NCI-H82 (cell line): ENCODE results near the gene CLIC3.

Experiments
- DNase-seq: peaks from one replicate; lab custom pipeline; 2025; lab: John Stamatoyannopoulos, UW

CLIC3 gene

GRCh38 chr9:136964171-136964689 lies 32.1 kb downstream of the CLIC3 start:
- DNase-seq, result peak; percentile 20

GRCh38 chr9:136963751-136964150 lies 32.6 kb downstream of the CLIC3 start:
- no peak for DNase-seq

- DNase-seq, result no peak
These were observed 33.0 kb downstream of the CLIC3 start for GRCh38 chr9:136963341-136963740.

- DNase-seq, result no peak
These were observed 33.6 kb downstream of the CLIC3 start for GRCh38 chr9:136962701-136963248.

- no peak for DNase-seq
These were observed 34.2 kb downstream of the CLIC3 start for GRCh38 chr9:136962163-136962562.

GRCh38 chr9:136961279-136962065 lies 34.9 kb downstream of the CLIC3 start:
- peak; percentile 25 for DNase-seq

- DNase-seq, result no peak
These were observed 35.5 kb downstream of the CLIC3 start for GRCh38 chr9:136960938-136961275.

- DNase-seq, result no peak
These were observed 36.0 kb downstream of the CLIC3 start for GRCh38 chr9:136960212-136960937.

- DNase-seq, result no peak
These were observed 37.2 kb downstream of the CLIC3 start for GRCh38 chr9:136958898-136959850.

- DNase-seq, result no peak
These were observed 37.9 kb downstream of the CLIC3 start for GRCh38 chr9:136958473-136958872.

GRCh38 chr9:136957901-136958300 lies 38.5 kb downstream of the CLIC3 start:
- DNase-seq, result no peak

- DNase-seq, result no peak
These were observed 38.9 kb downstream of the CLIC3 start for GRCh38 chr9:136957461-136957860.

- DNase-seq, result no peak
These were observed 39.8 kb downstream of the CLIC3 start for GRCh38 chr9:136956604-136957003.

- DNase-seq, result no peak
These were observed 40.4 kb downstream of the CLIC3 start for GRCh38 chr9:136955943-136956335.

- DNase-seq, result no peak
These were observed 41.0 kb downstream of the CLIC3 start for GRCh38 chr9:136955202-136955942.

GRCh38 chr9:136954270-136955083 lies 41.9 kb downstream of the CLIC3 start:
- no peak for DNase-seq

GRCh38 chr9:136953771-136954269 lies 42.5 kb downstream of the CLIC3 start:
- no peak for DNase-seq

GRCh38 chr9:136952876-136953770 lies 43.2 kb downstream of the CLIC3 start:
- no peak for DNase-seq

GRCh38 chr9:136952321-136952850 lies 44.0 kb downstream of the CLIC3 start:
- DNase-seq, result no peak
